Fibroblast of villous mesenchyme (primary cell): ENCODE results near the gene SGMS2. TPM values are rescaled to one million over a fixed set of nuclear protein-coding genes. Genes with fewer than 3 reads are reported as not detected.

Experiments
- DNase-seq: peaks from one replicate; pipeline ENCODE4 v3.0.0-alpha.2; 2010; ENCODE audit warnings: low read depth
- H3K4me3 ChIP-seq: 2 replicates; pipeline ENCODE4 v1.5.1; 2011; ENCODE audit warnings: low read depth, mild to moderate bottlenecking, low read length
- CTCF ChIP-seq: IDR thresholded peaks from 2 replicates; pipeline ENCODE4 v1.5.1; 2012; ENCODE audit warnings: low read depth, mild to moderate bottlenecking, low read length; ENCODE audit not compliant: insufficient read depth
- total RNA-seq: library from RNA; depleted of rRNA; stranded (reverse); fragments of >200 nt; gene quantifications from 2 replicates; pipeline ENCODE4 v1.2.3, GENCODE V29; 2012

Gene SGMS2
- total RNA-seq, 1 donor = 186 TPM

- no peak for TF ChIP-seq CTCF
- no peak overlapping the region for H3K4me3 ChIP-seq
- DNase-seq = peak; percentile 58
Observed at GRCh38 chr4:107862658-107863057, 37.9 kb downstream of the SGMS2 start.

DNA sequence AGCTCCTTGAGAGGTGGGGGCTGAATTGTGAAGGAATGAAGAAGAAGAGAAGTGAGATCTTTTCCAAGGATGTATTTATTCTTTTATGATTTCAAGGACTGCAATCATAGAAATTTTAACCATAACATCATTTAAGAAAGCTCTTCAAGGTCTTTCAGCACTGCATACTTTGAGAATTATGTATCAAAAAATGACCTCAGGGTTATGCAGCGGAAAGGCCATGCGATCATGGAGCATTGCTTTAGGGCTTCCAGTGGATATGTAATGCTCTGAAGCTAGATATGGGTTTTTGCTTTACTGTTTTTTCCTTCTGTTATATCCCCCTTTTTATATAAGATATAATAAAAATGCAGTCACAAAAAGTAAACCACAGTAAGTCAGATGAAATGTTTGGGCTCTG, 38.7 kb downstream of the SGMS2 start:
- H3K4me3 ChIP-seq = no peak overlapping the region
- TF ChIP-seq CTCF = no peak
- no peak for DNase-seq

DNA sequence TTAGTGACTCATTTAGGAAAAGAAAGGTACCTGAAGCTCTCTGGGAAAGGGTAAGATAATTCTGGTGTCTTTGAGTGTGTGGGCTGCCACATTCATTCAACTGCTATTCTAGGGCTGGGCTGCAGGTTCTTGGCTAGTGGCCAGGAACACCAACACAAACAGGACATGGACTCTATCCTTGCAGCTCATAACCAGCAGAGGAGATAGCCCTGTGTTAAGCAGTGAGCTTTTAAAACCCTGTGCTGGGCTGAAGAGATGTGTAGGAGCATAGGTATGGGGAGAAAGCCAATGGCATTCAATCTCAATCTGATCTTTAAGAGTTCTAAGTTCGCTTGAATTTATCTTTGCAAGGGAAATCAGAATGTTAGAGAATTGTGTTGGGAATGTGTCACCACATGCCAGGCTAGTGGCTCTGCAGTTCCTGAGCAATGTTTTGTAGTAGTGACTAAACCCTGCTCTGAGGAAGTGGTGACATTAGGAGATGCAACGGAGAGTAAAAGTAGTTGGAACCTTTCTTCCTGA, 39.2 kb downstream of the SGMS2 start:
- DNase-seq = peak; percentile 51
- TF ChIP-seq CTCF = no peak

GRCh38 chr4:107866726-107867125, 42.0 kb downstream of the SGMS2 start:
- DNase-seq = no peak
- no peak for TF ChIP-seq CTCF
- no peak overlapping the region for H3K4me3 ChIP-seq

More for the DNA sequence above, 39.2 kb downstream of the SGMS2 start:
- no peak overlapping the region for H3K4me3 ChIP-seq

DNA sequence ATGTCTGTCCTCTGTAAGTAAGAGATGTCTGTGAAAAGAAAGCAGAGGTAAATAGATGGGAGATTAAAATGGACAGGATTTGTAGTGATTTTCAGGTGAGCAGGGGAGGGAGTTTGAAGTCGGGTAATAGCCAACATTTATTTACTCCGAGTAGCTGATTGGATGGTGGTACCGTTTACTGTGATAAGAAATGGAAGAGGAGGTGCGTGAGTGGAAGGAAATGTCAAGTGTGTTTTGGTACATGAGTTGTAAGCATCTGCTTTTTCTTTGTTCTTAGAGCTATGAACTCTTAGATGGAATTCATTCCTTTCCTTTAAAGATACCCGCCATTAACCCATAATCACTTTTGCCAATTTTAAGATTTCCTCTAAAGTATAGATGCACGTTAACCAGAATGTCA, 45.5 kb downstream of the SGMS2 start:
- DNase-seq = no peak
- H3K4me3 ChIP-seq = no peak overlapping the region
- no peak for TF ChIP-seq CTCF

DNA sequence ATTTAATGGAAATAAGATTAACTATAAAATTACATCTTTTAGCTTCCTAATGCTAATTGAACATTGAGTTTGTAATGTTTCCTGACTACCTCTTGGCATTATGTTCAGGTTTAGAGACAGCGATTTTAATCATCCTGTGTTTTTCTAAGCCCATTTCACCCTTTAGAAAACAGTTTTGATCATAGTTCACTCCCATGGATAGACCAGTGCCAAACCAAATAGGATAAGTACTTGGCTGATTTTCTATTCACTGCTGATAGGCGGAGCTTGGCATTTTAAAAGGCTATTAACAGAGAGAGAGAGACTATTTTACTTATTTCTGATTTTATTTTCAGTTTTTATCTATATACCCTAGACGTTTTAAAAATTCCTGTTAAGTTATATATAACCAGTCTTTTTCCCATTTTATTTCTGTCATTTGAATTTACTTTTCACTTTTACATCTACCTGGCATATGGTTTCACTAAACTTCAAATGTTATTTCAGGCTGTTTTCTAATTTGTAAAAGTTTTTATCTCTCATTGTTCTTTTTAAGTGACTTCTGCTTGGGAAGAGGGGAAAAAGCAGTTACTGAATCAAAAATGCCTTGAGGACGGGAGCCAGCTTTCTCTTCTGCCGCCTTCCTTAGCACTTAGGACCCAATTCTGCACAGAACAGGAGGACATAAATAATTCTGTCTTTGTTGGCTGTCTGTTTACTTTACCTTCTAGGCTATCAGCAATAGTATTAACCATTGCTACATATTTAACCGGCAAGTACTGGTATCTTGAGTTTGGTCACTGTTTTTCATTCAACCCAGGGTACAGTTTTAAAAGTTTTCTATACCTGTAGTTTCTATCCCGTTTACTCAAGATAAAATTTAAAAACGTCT, 46.4 kb downstream of the SGMS2 start:
- TF ChIP-seq CTCF = no peak
- no peak overlapping the region for H3K4me3 ChIP-seq
- DNase-seq = no peak
